ENCODE measurements around the gene CLDN7. TPM values are rescaled to one million over a fixed set of nuclear protein-coding genes. Genes with fewer than 3 reads are reported as not detected.
A peak's percentile ranks its signal among the peaks of the same experiment; 100 is the strongest.

The CLDN7 gene
- 1 to 10 TPM in 6 of 7 donors, under 1 TPM in 1; 0.74 to 6.6 (median 2.4) TPM for total RNA-seq
- polyA plus RNA-seq, result 1 to 10 TPM; 2.9 to 6.0 (median 4.3) TPM
- long read RNA-seq, donor 1, partial matches to known transcripts, result 0 of 2 reads
- long read RNA-seq, donor 1, other reads (novel, unspliced or antisense), result 0 of 2 reads
- long read RNA-seq, donor 2, transcript CLDN7-201 (4 exons, 1,542 nt), result major isoform, 5 of 8 reads
- long read RNA-seq, donor 2, partial matches to known transcripts, result 0 of 8 reads
- long read RNA-seq, donor 2, other reads (novel, unspliced or antisense), result 0 of 8 reads

- H3K27ac ChIP-seq, result peak within 1 kb of the TSS in 6 of 8 donors; percentile 25 to 81 (median 53)
- no peaks in the 10 kb centered on the region for H3K9me3 ChIP-seq
- H3K36me3 ChIP-seq, result peaks cover 0 to 28% (median 11%) of the 10 kb centered on the region in 6 donors
- DNase-seq, result no peak
- peaks cover 22 to 38% (median 35%) of the 10 kb centered on the region in 6 donors for H3K4me1 ChIP-seq
- intact Hi-C loops (cut with DNase I; ENCODE audit: low total_unique reads), result no loop called here
- peaks cover 3 to 70% (median 27%) of the 10 kb centered on the region in 7 donors for H3K27me3 ChIP-seq (replicated peaks in 1 of 7)
- TF ChIP-seq CTCF (IDR thresholded peaks at IDR 0.05 in 8 of 11, conservative IDR thresholded peaks at IDR 0.05 in 3 of 11) (no peak), POLR2A (IDR thresholded peaks at IDR 0.05) (no peak), POLR2AphosphoS5 (IDR thresholded peaks at IDR 0.05) (no peak)
- WGBS, 5 donors, result 6 to 13% (median 10%) methylated on average over 39 to 64 of the region's 64 CpGs
- H3K4me3 ChIP-seq, result peak within 1 kb of the TSS; percentile 32 to 78 (median 49)
Observed at GRCh38 chr17:7262192-7262934, at the start of gene CLDN7. TSS of gene CLDN7 (minus strand) at chr17:7262478. CDS start at chr17:7262043, 435 bp downstream.

GRCh38 chr17:7311110-7311705 is 48.9 kb upstream of the CLDN7 start:
- TF ChIP-seq CTCF (IDR thresholded peaks at IDR 0.05 in 8 of 11, conservative IDR thresholded peaks at IDR 0.05 in 3 of 11), result no peak
- no peak for TF ChIP-seq POLR2AphosphoS5 (IDR thresholded peaks at IDR 0.05)
- TF ChIP-seq POLR2A (IDR thresholded peaks at IDR 0.05), result no peak
- no peaks in the 10 kb centered on the region for H3K27me3 ChIP-seq (replicated peaks in 1 of 7)
- intact Hi-C loops (cut with DNase I; ENCODE audit: low total_unique reads), result no loop called here
- peak overlapping the region in 3 of 8 donors; percentile 34 to 100 (median 99) for H3K27ac ChIP-seq
- DNase-seq, result no peak
- H3K4me1 ChIP-seq, result peaks cover 41 to 80% (median 69%) of the 10 kb centered on the region in 6 donors
- no peaks in the 10 kb centered on the region for H3K9me3 ChIP-seq
- peaks cover 0 to 58% (median 46%) of the 10 kb centered on the region in 6 donors for H3K36me3 ChIP-seq
- 76 to 90% (median 85%) methylated on average over 7 of the region's 7 CpGs for WGBS, 5 donors
- H3K4me3 ChIP-seq, result no peak overlapping the region

GRCh38 chr17:7309628-7310027 is 47.4 kb upstream of the CLDN7 start:
- H3K36me3 ChIP-seq, result peaks cover 0 to 52% (median 46%) of the 10 kb centered on the region in 6 donors
- peak in 1 of 3 donors; percentile 8 for TF ChIP-seq POLR2AphosphoS5 (IDR thresholded peaks at IDR 0.05)
- TF ChIP-seq POLR2A (IDR thresholded peaks at IDR 0.05), result no peak

GRCh38 chr17:7308625-7309433 is 46.6 kb upstream of the CLDN7 start:
- Histone ChIP-seq H3K27ac (peak overlapping the region; percentile 83 to 100 (median 98)), H3K9me3 (no peaks in the 10 kb centered on the region), H3K4me1 (peaks cover 32 to 67% (median 55%) of the 10 kb centered on the region in 6 donors), H3K36me3 (peaks cover 0 to 47% (median 44%) of the 10 kb centered on the region in 6 donors), H3K4me3 (peak overlapping the region; percentile 89 to 97 (median 92)), H3K27me3 (replicated peaks in 1 of 7) (no peaks in the 10 kb centered on the region)
- 0 to 1% (median 0%) methylated on average over 14 of the region's 14 CpGs for WGBS, 5 donors
- intact Hi-C loops (cut with DNase I; ENCODE audit: low total_unique reads), result loop anchor here (10.0 kb wide), 1 partner anchor 264 kb away; the partner anchor contains the start of gene SLC16A11
- DNase-seq, result peak; percentile 91
- TF ChIP-seq CTCF (IDR thresholded peaks at IDR 0.05 in 8 of 11, conservative IDR thresholded peaks at IDR 0.05 in 3 of 11) (no peak), POLR2AphosphoS5 (IDR thresholded peaks at IDR 0.05) (peak in 2 of 3 donors; percentile 59 to 69)

More at GRCh38 chr17:7309628-7310027, 47.4 kb upstream of the CLDN7 start:
- WGBS, 5 donors, result 75 to 85% (median 79%) methylated on average over 12 of the region's 12 CpGs
- intact Hi-C loops (cut with DNase I; ENCODE audit: low total_unique reads), result loop anchor here (10.0 kb wide), 1 partner anchor 265 kb away; the partner anchor contains the start of gene SLC16A11
- H3K27ac ChIP-seq, result peak overlapping the region in 7 of 8 donors; percentile 5 to 100 (median 99)
- no peaks in the 10 kb centered on the region for H3K9me3 ChIP-seq
- peak overlapping the region in 6 of 8 donors; percentile 90 to 97 (median 92) for H3K4me3 ChIP-seq
- no peak for DNase-seq
- H3K4me1 ChIP-seq, result peaks cover 38 to 75% (median 63%) of the 10 kb centered on the region in 6 donors
- no peaks in the 10 kb centered on the region for H3K27me3 ChIP-seq (replicated peaks in 1 of 7)
